HEK293 (cell line): ENCODE data around the gene CPNE5.

Source experiments
- CTCF ChIA-PET: fragments of 350-600 bp; formaldehyde crosslinking; extraction: SDS; loops from one replicate; lab custom pipeline; 2021; ENCODE audit warnings: antibody characterized with exemption; lab: Yijun Ruan, JAX
- POLR2A ChIA-PET: fragments of 300-600 bp; formaldehyde crosslinking; extraction: SDS; loops from one replicate; lab custom pipeline; 2020; ENCODE audit warnings: antibody characterized with exemption, inconsistent platforms; lab: Yijun Ruan, JAX
- H3K27ac ChIP-seq: fragments of 200-500 bp; sonication (Bioruptor generic); 2 replicates; pipeline ENCODE4 v1.5.1; 2014; ENCODE audit warnings: low read depth, low read length, control low read depth, inconsistent platforms; ENCODE audit errors: extremely low read depth
- H3K36me3 ChIP-seq, 2 experiments: fragments of 200-500 bp in 1 of 2; sonication (Bioruptor generic) in 1 of 2; 1 replicate in 1 of 2; 2 replicates in 1 of 2; pipeline ENCODE4 v1.5.1; 2014 to 2017; ENCODE audit warnings: inconsistent platforms in 2 of 2, low read length in 2 of 2; ENCODE audit not compliant: control insufficient read depth in 2 of 2, insufficient read depth in 1 of 2
- H3K4me1 ChIP-seq: fragments of 200-500 bp; sonication (Bioruptor generic); 2 replicates; pipeline ENCODE4 v1.5.1; 2014; ENCODE audit warnings: mild to moderate bottlenecking, low read length, inconsistent platforms; ENCODE audit not compliant: control insufficient read depth, insufficient read depth
- H3K4me3 ChIP-seq: 2 replicates; pipeline ENCODE4 v1.5.1; 2011; ENCODE audit warnings: low read depth, mild to moderate bottlenecking, control low read depth, low read length, moderate library complexity
- H3K9me3 ChIP-seq: fragments of 200-500 bp; sonication (Bioruptor generic); 2 replicates; pipeline ENCODE4 v1.5.1; 2014; ENCODE audit warnings: low read depth, low read length, inconsistent platforms; ENCODE audit not compliant: control insufficient read depth, insufficient read depth
- BCL11A ChIP-seq: fragments of 450-650 bp; formaldehyde crosslinking; IDR thresholded peaks from 2 replicates; pipeline ENCODE4 v1.5.1; 2016; ENCODE audit warnings: low read depth, missing biosample characterization, missing genetic modification characterization
- ELK4 ChIP-seq: IDR thresholded peaks from 2 replicates; pipeline ENCODE4 v1.6.1; 2011; ENCODE audit warnings: mild to moderate bottlenecking, low read depth, low read length, borderline replicate concordance
- KLF1 ChIP-seq: fragments of 450-650 bp; formaldehyde crosslinking; IDR thresholded peaks from 2 replicates; pipeline ENCODE4 v1.5.1; 2016; ENCODE audit warnings: missing biosample characterization, missing genetic modification characterization
- PATZ1 ChIP-seq: fragments of 450-650 bp; formaldehyde crosslinking; IDR thresholded peaks from 2 replicates; pipeline ENCODE4 v1.5.1; 2016; ENCODE audit warnings: missing biosample characterization, missing genetic modification characterization
- PRDM1 ChIP-seq: fragments of 450-650 bp; formaldehyde crosslinking; IDR thresholded peaks from 2 replicates; pipeline ENCODE4; 2016; ENCODE audit warnings: missing biosample characterization, missing genetic modification characterization
- TRIM28 ChIP-seq: IDR thresholded peaks from 2 replicates; pipeline ENCODE4 v1.6.1; 2011; ENCODE audit warnings: low read length, control low read depth, borderline replicate concordance
- WT1 ChIP-seq: fragments of 450-650 bp; formaldehyde crosslinking; IDR thresholded peaks from 2 replicates; pipeline ENCODE4 v1.5.1; 2016; ENCODE audit warnings: missing biosample characterization, missing genetic modification characterization
- ZBTB17 ChIP-seq: fragments of 450-650 bp; formaldehyde crosslinking; IDR thresholded peaks from 2 replicates; pipeline ENCODE4 v1.5.1; 2016; ENCODE audit warnings: missing biosample characterization, missing genetic modification characterization
- ZBTB44 ChIP-seq: fragments of 450-650 bp; IDR thresholded peaks from 2 replicates; pipeline ENCODE4 v1.5.1; 2018; ENCODE audit warnings: missing biosample characterization, mild to moderate bottlenecking, missing genetic modification characterization
- ZBTB48 ChIP-seq: fragments of 450-650 bp; formaldehyde crosslinking; IDR thresholded peaks from 2 replicates; pipeline ENCODE4 v1.5.1; 2016; ENCODE audit warnings: missing biosample characterization, missing genetic modification characterization
- ZBTB8A ChIP-seq: fragments of 450-650 bp; formaldehyde crosslinking; IDR thresholded peaks from 2 replicates; pipeline ENCODE4 v1.5.1; 2016; ENCODE audit warnings: missing biosample characterization, missing genetic modification characterization
- ZEB2 ChIP-seq: fragments of 450-650 bp; formaldehyde crosslinking; IDR thresholded peaks from 2 replicates; pipeline ENCODE4 v1.5.1; 2016; ENCODE audit warnings: missing biosample characterization, missing genetic modification characterization
- ZFP69B ChIP-seq: fragments of 450-650 bp; formaldehyde crosslinking; IDR thresholded peaks from 2 replicates; pipeline ENCODE4 v1.5.1; 2016; ENCODE audit warnings: missing biosample characterization, missing genetic modification characterization
- ZNF138 ChIP-seq: fragments of 450-650 bp; formaldehyde crosslinking; IDR thresholded peaks from 2 replicates; pipeline ENCODE4 v1.5.1; 2016; ENCODE audit warnings: missing biosample characterization, missing genetic modification characterization, borderline replicate concordance
- ZNF174 ChIP-seq: fragments of 450-650 bp; formaldehyde crosslinking; IDR thresholded peaks from 2 replicates; pipeline ENCODE4 v1.5.0; 2017; ENCODE audit warnings: missing biosample characterization, mild to moderate bottlenecking, missing genetic modification characterization
- ZNF223 ChIP-seq: fragments of 450-650 bp; formaldehyde crosslinking; IDR thresholded peaks from 2 replicates; pipeline ENCODE4 v1.5.1; 2016; ENCODE audit warnings: missing biosample characterization, missing genetic modification characterization
- ZNF26 ChIP-seq: fragments of 450-650 bp; formaldehyde crosslinking; IDR thresholded peaks from 2 replicates; pipeline ENCODE4 v1.5.1; 2016; ENCODE audit warnings: missing biosample characterization, missing genetic modification characterization
- ZNF311 ChIP-seq: fragments of 450-650 bp; formaldehyde crosslinking; IDR thresholded peaks from 2 replicates; pipeline ENCODE4 v1.5.1; 2017; ENCODE audit warnings: missing biosample characterization, missing genetic modification characterization, borderline replicate concordance
- ZNF37A ChIP-seq: fragments of 450-650 bp; IDR thresholded peaks from 2 replicates; pipeline ENCODE4 v1.5.1; 2018; ENCODE audit warnings: missing biosample characterization, missing genetic modification characterization
- ZNF391 ChIP-seq: fragments of 450-650 bp; formaldehyde crosslinking; IDR thresholded peaks from 2 replicates; pipeline ENCODE4 v1.5.1; 2016; ENCODE audit warnings: low read depth, missing biosample characterization, missing genetic modification characterization, borderline replicate concordance
- ZNF48 ChIP-seq: fragments of 450-650 bp; formaldehyde crosslinking; IDR thresholded peaks from 2 replicates; pipeline ENCODE4 v1.5.1; 2016; ENCODE audit warnings: missing biosample characterization, missing genetic modification characterization
- ZNF521 ChIP-seq: fragments of 450-650 bp; formaldehyde crosslinking; IDR thresholded peaks from 2 replicates; pipeline ENCODE4 v1.5.1; 2017; ENCODE audit warnings: missing biosample characterization, mild to moderate bottlenecking, missing genetic modification characterization
- ZNF555 ChIP-seq: fragments of 450-650 bp; formaldehyde crosslinking; conservative IDR thresholded peaks from 2 replicates; pipeline ENCODE4 v1.5.1; 2017; ENCODE audit warnings: missing biosample characterization, mild to moderate bottlenecking, missing genetic modification characterization, inconsistent platforms
- ZNF600 ChIP-seq: fragments of 450-650 bp; formaldehyde crosslinking; IDR thresholded peaks from 2 replicates; pipeline ENCODE4 v1.5.1; 2016; ENCODE audit warnings: missing biosample characterization, missing genetic modification characterization
- ZNF692 ChIP-seq: fragments of 450-650 bp; formaldehyde crosslinking; IDR thresholded peaks from 2 replicates; pipeline ENCODE4 v1.5.1; 2016; ENCODE audit warnings: missing biosample characterization, missing genetic modification characterization
- ZNF707 ChIP-seq: fragments of 450-650 bp; formaldehyde crosslinking; IDR thresholded peaks from 2 replicates; pipeline ENCODE4 v1.5.1; 2016; ENCODE audit warnings: missing biosample characterization, missing genetic modification characterization
- ZNF791 ChIP-seq: fragments of 450-650 bp; formaldehyde crosslinking; IDR thresholded peaks from 2 replicates; pipeline ENCODE4 v1.5.1; 2016; ENCODE audit warnings: missing biosample characterization, missing genetic modification characterization
- ZSCAN30 ChIP-seq: fragments of 450-650 bp; IDR thresholded peaks from 2 replicates; pipeline ENCODE4 v1.5.1; 2018; ENCODE audit warnings: missing biosample characterization, mild to moderate bottlenecking, missing genetic modification characterization, moderate library complexity
- ZSCAN4 ChIP-seq: fragments of 450-650 bp; formaldehyde crosslinking; IDR thresholded peaks from 2 replicates; pipeline ENCODE4 v1.5.1; 2017; ENCODE audit warnings: missing biosample characterization, missing genetic modification characterization

CPNE5 gene

GRCh38 chr6:36820700-36821580 is 18.3 kb downstream of the CPNE5 start (continued):
- TF ChIP-seq ZEB2 (tag by site-specific recombination): 0 out of 2 replicates have a peak, but pooled peaks have one; percentile 20
- no peak for TF ChIP-seq ZBTB48 (tag by site-specific recombination)
- peak; percentile 19; the same call in 1 of the 2 replicates for TF ChIP-seq WT1 (tag by site-specific recombination)
- TF ChIP-seq ZNF555: no peak
- peak; percentile 55 for TF ChIP-seq ZNF600
- no peak for TF ChIP-seq ZNF791
- TF ChIP-seq PATZ1 (tag by site-specific recombination): peak; percentile 44; the same call in 1 of the 2 replicates
- TF ChIP-seq ZSCAN30 (tag by site-specific recombination): no peak
- TF ChIP-seq TRIM28: peak; percentile 9; the same call in 1 of the 2 replicates
- no peak for TF ChIP-seq ZNF26
- no peak for TF ChIP-seq ZNF174 (tag by site-specific recombination)
- TF ChIP-seq PRDM1 (tag by site-specific recombination): peak; percentile 74; the same call in 1 of the 2 replicates
- peak; percentile 35; the same call in 1 of the 2 replicates for TF ChIP-seq ZNF692
- no peak for TF ChIP-seq ZNF138 (tag by site-specific recombination)
- peak; percentile 41; the same call in 1 of the 2 replicates for TF ChIP-seq ZBTB17 (tag by site-specific recombination)

GRCh38 chr6:36818756-36819155 is 20.5 kb downstream of the CPNE5 start:
- Histone ChIP-seq H3K9me3 (no peaks in the 10 kb centered on the region), H3K4me1 (peaks cover 4% of the 10 kb centered on the region), H3K36me3 (no peaks in the 10 kb centered on the region), H3K4me3 (no peak overlapping the region), H3K27ac (no peak overlapping the region)
- POLR2A ChIA-PET: no interaction called here
- CTCF ChIA-PET: no interaction called here
- TF ChIP-seq ZNF223 (no peak), ZEB2 (tag by site-specific recombination) (no peak), BCL11A (no peak), ZNF37A (tag by site-specific recombination) (no peak), ZNF707 (no peak), KLF1 (no peak), ZNF48 (tag by site-specific recombination) (no peak), ZNF138 (tag by site-specific recombination) (no peak), ZFP69B (tag by site-specific recombination) (no peak), ZNF391 (tag by site-specific recombination) (no peak), ELK4 (no peak), ZBTB44 (no peak), ZNF521 (tag by site-specific recombination) (no peak), ZBTB8A (tag by site-specific recombination) (no peak), ZNF311 (tag by site-specific recombination) (no peak), ZSCAN4 (tag by site-specific recombination) (no peak)
